ENCODE results near the gene DAB2IP.

DAB2IP gene

GRCh38 chr9:121816449-121816817 is 165.0 kb downstream of the DAB2IP start:
- no peak overlapping the region for H3K4me3 ChIP-seq (ENCODE audit: low read depth, low read length)
- no peak for TF ChIP-seq CTCF (IDR thresholded peaks at IDR 0.05; ENCODE audit: control insufficient read depth, extremely low read depth, insufficient read depth)
- DNase-seq (ENCODE audit: low read depth) = no peak

GRCh38 chr9:121816845-121817450 is 165.5 kb downstream of the DAB2IP start:
- TF ChIP-seq CTCF (IDR thresholded peaks at IDR 0.05; ENCODE audit: control insufficient read depth, extremely low read depth, insufficient read depth) = no peak
- DNase-seq (ENCODE audit: low read depth) = no peak
- no peak overlapping the region for H3K4me3 ChIP-seq (ENCODE audit: low read depth, low read length)

- DNase-seq (ENCODE audit: low read depth) = no peak
- no peak overlapping the region for H3K4me3 ChIP-seq (ENCODE audit: low read depth, low read length)
- TF ChIP-seq CTCF (IDR thresholded peaks at IDR 0.05; ENCODE audit: control insufficient read depth, extremely low read depth, insufficient read depth) = no peak
These were observed 166.0 kb downstream of the DAB2IP start for GRCh38 chr9:121817476-121817875.

- no peak for TF ChIP-seq CTCF (IDR thresholded peaks at IDR 0.05; ENCODE audit: control insufficient read depth, extremely low read depth, insufficient read depth)
- H3K4me3 ChIP-seq (ENCODE audit: low read depth, low read length) = no peak overlapping the region
- DNase-seq (ENCODE audit: low read depth) = no peak
These were observed 166.7 kb downstream of the DAB2IP start for GRCh38 chr9:121818016-121818661.

- no peak for TF ChIP-seq CTCF (IDR thresholded peaks at IDR 0.05; ENCODE audit: control insufficient read depth, extremely low read depth, insufficient read depth)
- H3K4me3 ChIP-seq (ENCODE audit: low read depth, low read length) = no peak overlapping the region
- DNase-seq (ENCODE audit: low read depth) = no peak
These were observed 167.5 kb downstream of the DAB2IP start for GRCh38 chr9:121818841-121819427.

GRCh38 chr9:121819428-121820231 is 168.2 kb downstream of the DAB2IP start:
- TF ChIP-seq CTCF (IDR thresholded peaks at IDR 0.05; ENCODE audit: control insufficient read depth, extremely low read depth, insufficient read depth) = no peak
- H3K4me3 ChIP-seq (ENCODE audit: low read depth, low read length) = no peak overlapping the region
- no peak for DNase-seq (ENCODE audit: low read depth)
